NCI-H226 (cell line): ENCODE results near the gene MTERF2.

Experiments
- DNase-seq: peaks from one replicate; pipeline ENCODE4 v3.0.0-alpha.2; 2015

Gene MTERF2

DNA sequence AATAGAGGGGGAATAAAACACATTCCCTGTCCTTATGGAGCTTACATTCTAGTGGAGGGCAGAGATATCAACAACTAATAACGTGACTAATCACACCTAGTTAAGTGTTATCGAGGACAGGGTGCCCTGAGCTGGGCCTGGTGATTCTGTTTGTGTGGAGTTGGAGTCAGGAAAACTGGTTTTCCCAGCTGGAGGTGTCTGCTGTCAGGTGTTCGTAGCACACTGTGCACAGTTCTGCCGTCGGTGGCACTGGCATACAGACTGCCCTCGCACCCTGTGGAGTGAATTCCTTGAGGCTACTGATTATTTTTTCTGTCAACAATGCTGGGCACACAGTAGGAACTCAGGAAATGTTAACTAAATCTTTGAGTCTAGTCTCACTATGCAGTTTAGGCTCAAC, 900 bp upstream of the MTERF2 start:
- DNase-seq: no peak

DNA sequence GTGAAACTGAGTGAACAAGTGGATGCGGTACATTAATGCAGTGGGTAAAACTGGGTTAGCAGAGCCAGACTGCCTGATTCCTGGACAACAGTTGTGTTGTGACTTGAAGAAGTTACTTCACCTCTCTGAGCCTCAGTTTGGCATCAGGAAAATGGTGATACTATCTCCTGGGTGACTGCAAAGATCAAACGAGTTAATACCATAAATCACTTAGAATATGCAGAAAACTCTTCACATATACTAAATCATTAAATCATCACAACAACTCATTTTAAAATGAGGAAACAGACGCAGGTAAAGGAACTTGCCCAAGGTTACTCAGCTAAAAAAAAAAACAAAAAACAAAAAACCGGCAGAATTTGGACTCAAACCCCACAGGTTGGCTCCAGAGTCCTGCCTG, 811 bp downstream of the MTERF2 start:
- no peak for DNase-seq

- DNase-seq: no peak
Observed at GRCh38 chr12:106985479-106985878, 1.5 kb downstream of the MTERF2 start.

DNA sequence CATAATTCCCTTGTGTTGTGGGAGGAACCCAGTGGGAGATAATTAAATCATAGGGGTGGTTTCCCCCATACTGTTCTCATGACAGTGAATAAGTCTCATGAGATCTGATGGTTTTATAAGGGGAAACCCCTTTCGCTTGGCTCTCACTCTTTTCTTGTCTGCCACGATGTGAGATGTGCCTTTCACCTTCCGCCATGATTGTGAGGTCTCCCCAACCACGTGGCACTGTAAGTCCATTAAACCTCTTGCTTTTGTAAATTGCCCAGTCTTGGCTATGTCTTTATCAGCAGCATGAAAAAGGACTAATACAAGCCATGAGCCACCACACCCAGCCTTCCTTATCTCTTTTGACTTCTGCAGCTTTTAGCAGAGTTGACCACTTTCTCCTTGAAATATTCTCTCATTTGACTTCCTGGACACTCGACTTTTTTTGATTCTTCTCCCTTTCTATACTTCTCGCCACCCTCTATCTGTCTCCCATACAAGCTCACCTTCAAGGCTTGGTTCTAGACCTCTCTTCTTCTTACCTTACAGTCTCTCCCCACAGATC, 2.3 kb downstream of the MTERF2 start:
- no peak for DNase-seq

GRCh38 chr12:106982229-106982628, 4.7 kb downstream of the MTERF2 start:
- no peak for DNase-seq

- DNase-seq: no peak
Observed at GRCh38 chr12:106981788-106982187, 5.2 kb downstream of the MTERF2 start.

GRCh38 chr12:106980944-106981343, 6.0 kb downstream of the MTERF2 start:
- DNase-seq: no peak

- DNase-seq: peak; percentile 51
Observed at GRCh38 chr12:106978035-106978800, 8.7 kb downstream of the MTERF2 start.

- DNase-seq: no peak
Observed at GRCh38 chr12:106976668-106977067, 10.3 kb downstream of the MTERF2 start.

- DNase-seq: peak; percentile 58
Observed at GRCh38 chr12:106975993-106976658, 10.8 kb downstream of the MTERF2 start.

- DNase-seq: no peak
Observed at GRCh38 chr12:106975098-106975497, 11.8 kb downstream of the MTERF2 start.

- no peak for DNase-seq
Observed at GRCh38 chr12:106974511-106974910, 12.4 kb downstream of the MTERF2 start.

DNA sequence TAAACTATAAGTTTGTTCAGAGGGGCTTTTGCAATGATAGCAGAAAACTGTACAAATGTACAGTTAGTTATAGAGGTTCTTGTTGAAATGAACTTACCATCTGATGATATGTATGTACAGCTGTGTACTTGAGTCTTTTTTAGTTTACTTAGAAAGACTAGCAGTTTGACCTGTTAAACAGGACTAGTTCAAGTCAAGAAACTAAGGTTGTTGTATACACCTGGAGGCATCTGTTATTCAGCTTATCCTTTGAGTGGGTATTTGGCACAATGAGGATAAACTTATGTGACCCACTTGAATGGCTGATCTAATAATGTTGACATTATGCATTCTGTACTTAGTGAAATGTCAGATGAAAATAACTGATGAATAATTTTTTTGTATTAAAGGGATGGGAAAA, 13.4 kb downstream of the MTERF2 start:
- DNase-seq: no peak

DNA sequence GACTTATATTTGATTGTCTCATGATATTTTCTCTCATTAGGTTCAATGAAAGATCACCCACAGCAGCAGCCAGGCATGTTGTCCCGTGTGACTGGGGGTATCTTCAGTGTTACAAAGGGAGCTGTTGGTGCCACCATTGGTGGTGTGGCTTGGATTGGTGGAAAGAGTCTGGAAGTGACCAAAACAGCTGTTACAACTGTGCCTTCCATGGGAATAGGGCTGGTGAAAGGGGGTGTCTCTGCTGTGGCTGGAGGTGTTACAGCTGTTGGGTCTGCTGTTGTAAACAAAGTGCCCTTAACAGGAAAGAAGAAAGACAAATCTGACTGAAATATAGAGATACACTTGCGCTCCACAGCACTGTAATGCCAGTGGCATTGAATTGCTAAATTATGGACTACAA, 15.9 kb downstream of the MTERF2 start:
- no peak for DNase-seq

DNA sequence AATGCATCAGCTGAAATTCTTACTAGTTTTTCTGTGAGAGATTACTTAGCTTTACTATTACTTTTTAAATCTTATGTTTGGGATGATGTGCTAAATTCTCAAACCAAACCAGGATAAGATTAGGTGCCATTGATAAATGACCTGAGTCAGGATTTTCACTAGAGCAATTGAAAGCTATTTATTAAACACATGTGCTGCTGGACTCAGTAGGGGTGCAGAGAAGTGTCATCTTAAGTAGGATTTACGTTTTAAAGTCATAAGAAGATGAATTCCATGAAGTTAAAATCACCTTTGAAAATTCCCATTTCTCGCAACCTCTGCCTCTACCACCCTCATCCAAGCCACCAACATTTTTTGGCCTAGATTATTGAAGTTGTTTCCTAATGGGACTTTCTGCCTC, 22.4 kb downstream of the MTERF2 start:
- no peak for DNase-seq

DNA sequence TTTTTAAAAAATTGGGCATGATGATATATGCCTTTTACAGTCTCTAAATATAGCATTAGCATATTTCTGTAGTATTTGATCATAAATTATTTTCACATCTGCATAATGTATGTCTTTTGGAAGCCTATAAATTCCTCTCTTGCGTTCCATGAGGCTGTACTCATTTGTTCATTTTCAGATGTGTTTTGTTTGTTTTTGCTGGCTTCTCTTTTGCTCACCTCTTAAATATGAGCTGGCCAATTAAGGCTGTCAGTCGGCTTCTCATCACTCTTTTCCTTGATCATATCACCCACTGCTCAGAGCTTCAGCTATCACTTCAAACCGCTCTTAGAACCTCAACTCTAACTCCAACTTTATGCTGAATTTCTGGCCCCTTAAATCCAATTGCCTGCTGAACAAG, 24.7 kb downstream of the MTERF2 start:
- DNase-seq: no peak

- DNase-seq: no peak
Observed at GRCh38 chr12:106960443-106960842, 26.5 kb downstream of the MTERF2 start.

- DNase-seq: no peak
Observed at GRCh38 chr12:106957583-106957982, 29.4 kb downstream of the MTERF2 start.

- DNase-seq: peak; percentile 69
Observed at GRCh38 chr12:106956048-106956578, 30.8 kb downstream of the MTERF2 start.

- peak; percentile 88 for DNase-seq
Observed at GRCh38 chr12:106955377-106956047, 31.4 kb downstream of the MTERF2 start, which contains the start of gene TMEM263. TMEM263 (plus strand) TSS chr12:106955907; CDS start chr12:106967117, 11,210 bp downstream.

DNA sequence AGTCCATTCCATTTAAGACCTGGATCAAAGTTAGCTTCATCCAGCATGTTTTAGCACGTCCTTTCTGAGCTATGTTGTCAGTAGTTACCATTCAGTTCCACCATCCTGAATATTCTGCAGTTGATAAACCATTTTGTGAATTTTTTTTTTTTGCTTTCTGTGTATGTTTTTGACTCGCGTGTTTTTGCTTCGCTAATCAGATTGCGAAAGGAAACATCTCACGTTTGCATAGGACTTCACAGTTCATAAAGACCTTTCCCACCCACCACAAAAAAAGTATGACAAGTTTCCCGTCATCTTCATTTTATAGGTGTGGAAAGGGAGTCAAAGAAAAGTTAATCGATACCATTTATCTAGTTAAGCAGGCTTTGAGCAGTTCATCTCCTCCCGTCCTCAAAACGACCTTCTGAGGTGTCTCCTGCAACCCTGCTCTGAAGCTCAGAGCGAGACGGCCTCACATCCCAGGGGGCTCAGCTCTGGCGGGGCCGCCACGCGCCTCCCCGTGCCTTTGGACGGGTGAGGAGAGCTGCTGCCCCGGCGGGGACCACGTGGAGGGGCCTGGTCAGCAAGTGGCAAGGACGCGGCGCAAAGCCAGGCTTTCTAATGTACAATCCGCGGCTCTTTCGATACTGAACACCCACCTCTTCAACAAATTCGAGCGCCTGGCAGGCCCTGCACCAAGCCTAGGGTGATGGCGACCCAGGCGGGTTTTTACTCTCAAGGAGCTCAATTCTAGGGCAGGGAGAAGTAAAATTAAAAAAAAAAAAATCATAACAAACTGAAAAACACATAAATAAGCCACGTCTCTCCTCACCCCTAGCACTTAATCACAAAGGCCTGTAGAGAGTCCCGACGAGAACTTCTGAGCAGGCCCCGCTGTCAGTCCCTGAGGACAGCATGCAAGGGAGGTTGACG, 32.2 kb downstream of the MTERF2 start:
- no peak for DNase-seq
